ENCODE measurements around the gene VPS18. TPM values are rescaled to one million over a fixed set of nuclear protein-coding genes. Genes with fewer than 3 reads are reported as not detected.
A peak's percentile ranks its signal among the peaks of the same experiment; 100 is the strongest.

VPS18 gene, protein sequence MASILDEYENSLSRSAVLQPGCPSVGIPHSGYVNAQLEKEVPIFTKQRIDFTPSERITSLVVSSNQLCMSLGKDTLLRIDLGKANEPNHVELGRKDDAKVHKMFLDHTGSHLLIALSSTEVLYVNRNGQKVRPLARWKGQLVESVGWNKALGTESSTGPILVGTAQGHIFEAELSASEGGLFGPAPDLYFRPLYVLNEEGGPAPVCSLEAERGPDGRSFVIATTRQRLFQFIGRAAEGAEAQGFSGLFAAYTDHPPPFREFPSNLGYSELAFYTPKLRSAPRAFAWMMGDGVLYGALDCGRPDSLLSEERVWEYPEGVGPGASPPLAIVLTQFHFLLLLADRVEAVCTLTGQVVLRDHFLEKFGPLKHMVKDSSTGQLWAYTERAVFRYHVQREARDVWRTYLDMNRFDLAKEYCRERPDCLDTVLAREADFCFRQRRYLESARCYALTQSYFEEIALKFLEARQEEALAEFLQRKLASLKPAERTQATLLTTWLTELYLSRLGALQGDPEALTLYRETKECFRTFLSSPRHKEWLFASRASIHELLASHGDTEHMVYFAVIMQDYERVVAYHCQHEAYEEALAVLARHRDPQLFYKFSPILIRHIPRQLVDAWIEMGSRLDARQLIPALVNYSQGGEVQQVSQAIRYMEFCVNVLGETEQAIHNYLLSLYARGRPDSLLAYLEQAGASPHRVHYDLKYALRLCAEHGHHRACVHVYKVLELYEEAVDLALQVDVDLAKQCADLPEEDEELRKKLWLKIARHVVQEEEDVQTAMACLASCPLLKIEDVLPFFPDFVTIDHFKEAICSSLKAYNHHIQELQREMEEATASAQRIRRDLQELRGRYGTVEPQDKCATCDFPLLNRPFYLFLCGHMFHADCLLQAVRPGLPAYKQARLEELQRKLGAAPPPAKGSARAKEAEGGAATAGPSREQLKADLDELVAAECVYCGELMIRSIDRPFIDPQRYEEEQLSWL
- 85.6 and 88.6 TPM in 2 replicates for total RNA-seq (2014; rRNA removed; shearing (Covaris generic))
- 52.0 and 53.3 TPM in 2 replicates for polyA plus RNA-seq (2015; cell fraction: cytosol; rRNA removed)
- polyA plus RNA-seq (2015; cell fraction: nucleus; rRNA removed) = 23.0 and 23.6 TPM in 2 replicates

DNA sequence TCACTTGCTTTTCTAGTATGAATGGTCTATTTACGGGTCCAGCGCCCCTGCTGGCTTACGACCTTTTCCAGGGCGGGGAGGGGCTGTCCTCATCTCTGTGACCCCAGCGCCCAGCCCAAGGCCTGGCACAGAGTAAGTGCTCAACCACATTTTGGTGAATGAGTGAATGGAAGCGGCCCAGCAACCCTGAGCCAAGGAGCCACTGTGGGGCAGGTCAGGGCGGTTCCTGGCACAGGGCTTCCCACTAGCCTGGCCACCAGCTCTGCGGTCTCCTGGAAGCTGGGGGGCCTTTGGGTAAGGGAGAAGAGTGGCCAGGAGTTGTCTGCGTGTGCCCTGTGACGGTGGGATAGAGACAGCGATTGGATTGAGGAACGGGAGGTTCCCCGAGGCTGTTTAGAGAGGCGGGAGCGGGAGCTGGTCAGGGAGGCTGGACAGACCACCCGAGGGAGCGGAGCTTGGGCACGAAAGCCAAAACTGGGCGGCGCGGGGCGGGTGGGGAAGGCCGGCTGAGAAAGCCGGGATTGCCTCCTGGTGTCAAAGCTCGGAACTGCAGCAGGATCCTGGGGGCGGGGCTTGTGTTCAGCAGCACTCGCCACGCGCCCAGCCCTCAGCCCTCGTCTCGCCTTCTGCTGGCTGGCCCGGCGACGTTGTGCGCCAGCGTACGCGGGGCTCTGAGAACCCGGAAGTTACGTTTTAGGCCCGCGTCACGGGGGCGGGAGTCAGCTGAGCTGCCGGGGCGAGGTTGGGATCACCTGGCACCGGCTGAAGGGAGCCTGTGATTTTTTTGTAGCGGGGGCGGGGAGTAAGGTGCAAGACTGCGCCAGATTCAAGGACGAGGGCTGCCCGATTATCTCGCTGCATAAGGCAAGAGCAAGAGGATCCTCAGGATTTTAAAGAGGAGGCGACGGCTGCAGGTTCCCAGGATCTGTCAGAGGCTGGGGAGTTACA lies at the start of gene VPS18:
Gene VPS18, plus strand, starts transcription at position 718 of the 948 bp plus-strand sequence. CDS start 319 bp downstream, outside the sequence.
- peak; percentile 96 for DNase-seq (ENCODE audit: low read depth, low spot score)
- in situ Hi-C loops (cut with HindIII; ENCODE audit: low pct_unique_long_range_greater_than_20kb, low sequenced_read_pairs) = no loop called here

DNA sequence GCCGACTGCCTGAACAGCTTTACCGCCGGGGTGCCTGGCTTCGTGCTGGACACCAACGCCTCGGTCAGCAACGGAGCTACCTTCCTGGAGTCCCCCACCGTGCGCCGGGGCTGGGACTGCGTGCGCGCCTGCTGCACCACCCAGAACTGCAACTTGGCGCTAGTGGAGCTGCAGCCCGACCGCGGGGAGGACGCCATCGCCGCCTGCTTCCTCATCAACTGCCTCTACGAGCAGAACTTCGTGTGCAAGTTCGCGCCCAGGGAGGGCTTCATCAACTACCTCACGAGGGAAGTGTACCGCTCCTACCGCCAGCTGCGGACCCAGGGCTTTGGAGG lies 49.6 kb upstream of the VPS18 start:
- in situ Hi-C loops (cut with HindIII; ENCODE audit: low pct_unique_long_range_greater_than_20kb, low sequenced_read_pairs) = no loop called here
- no peak for DNase-seq (ENCODE audit: low read depth, low spot score)

DNA sequence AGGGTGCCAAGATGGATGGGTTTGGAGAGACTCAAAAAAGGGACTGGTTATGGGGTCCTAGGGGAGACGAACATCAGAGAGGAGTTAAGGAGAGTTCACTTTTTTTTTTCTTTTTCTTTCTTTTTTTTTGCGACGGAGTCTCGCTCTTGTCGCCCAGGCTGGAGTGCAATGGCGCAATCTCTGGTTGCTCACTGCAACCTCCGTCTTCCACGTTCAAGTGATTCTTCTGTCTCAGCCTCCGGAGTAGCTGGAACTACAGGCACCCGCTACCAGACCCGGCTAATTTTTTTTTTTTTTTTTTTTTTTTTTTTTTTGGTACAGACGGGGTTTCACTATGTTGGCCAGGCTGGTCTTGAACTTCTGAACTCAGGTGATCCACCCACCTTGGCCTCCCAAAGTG lies 49.2 kb upstream of the VPS18 start:
- DNase-seq (ENCODE audit: low read depth, low spot score) = no peak
- in situ Hi-C loops (cut with HindIII; ENCODE audit: low pct_unique_long_range_greater_than_20kb, low sequenced_read_pairs) = no loop called here

DNA sequence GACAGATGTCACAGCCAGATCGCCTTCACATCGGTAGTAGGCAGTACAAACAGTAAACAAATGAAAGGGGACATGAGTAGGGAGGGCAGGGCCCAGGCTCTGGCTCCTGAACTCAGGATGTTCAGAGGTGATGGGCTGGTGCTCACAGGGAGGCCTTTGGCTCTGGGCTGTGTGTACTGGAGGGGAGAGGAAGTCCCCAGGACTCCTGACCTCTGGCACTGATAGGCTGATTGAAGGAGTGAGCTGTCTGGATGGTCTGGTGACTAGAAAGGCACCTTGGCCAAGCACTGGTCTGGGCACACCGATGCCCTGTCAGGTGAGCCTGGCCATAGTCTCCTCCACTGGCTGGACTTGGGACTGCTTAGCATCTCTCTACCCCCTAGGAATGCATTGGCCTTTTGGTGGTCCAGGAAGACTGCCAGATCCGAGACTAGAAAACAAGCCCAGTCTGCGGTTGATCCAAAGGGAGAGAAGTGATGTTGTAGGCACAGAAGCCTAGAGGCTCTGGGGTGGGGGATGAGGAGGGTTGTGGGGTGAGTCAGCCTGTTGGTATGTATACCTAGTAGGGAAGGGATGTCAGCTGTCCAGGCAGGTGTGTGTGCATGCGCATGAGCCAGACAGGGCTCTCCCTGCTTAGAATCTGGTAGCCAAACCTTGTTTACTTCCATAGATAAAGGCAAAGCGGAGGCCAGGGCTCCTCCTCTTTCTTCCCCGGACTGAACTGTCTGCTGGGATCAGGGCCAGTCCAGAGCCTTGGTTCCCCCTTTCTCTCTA lies 48.6 kb upstream of the VPS18 start:
- no peak for DNase-seq (ENCODE audit: low read depth, low spot score)
- in situ Hi-C loops (cut with HindIII; ENCODE audit: low pct_unique_long_range_greater_than_20kb, low sequenced_read_pairs) = no loop called here

DNA sequence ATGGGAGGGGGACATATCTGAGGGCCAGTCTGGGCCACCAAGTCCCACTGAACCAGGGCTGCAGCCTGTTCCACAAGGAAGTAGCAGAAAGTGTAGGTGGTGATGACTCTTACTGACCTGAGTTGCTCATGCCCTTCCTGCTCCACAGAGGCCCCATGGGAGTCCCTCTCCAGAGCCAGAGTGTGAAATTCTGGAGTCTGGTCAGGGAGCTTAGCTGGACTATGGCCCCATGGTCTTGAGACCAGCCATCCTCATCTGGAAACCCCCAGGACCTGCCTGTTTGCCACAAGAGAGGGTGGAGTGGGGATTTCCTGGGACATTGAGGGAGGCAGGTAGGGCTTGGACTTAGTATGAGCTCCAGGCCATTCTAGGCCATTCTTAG lies 47.4 kb upstream of the VPS18 start:
- in situ Hi-C loops (cut with HindIII; ENCODE audit: low pct_unique_long_range_greater_than_20kb, low sequenced_read_pairs) = no loop called here
- no peak for DNase-seq (ENCODE audit: low read depth, low spot score)

DNA sequence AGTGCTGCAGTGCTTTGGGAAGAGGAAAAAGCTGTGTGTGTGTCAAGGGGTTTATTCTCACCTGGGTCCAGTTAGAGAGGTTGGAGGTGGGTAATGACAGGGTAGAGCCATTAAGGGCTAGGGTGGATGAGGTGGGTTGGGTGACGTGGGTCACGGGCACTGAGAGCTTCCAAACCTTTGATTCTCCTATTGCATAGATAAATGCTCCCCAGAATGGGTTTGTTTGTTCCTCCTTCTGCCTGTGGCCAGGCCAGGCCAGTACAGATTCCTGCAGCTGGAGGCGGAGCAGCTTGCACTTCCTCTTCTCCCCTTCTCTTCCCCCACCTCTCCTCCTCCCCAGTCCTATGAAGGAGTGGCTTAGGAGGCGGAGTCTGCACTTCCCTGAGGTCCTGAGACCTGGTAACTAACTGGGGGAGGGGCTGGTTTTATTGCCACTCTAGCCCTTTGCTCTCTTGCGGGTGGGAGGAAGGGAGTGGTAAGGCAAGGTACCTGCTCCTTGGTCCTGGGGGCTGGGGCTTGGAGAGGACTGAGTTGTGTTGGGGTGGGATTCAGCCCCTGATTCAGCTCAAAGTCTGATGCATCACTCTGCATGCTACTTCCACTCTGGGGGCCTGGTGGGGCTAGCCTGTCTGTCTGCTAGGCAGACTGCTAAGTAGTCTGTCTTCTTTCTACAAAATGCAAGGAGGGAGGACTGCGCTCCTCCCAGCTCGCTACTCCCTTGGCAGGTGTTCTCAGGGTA lies 46.9 kb upstream of the VPS18 start:
- DNase-seq (ENCODE audit: low read depth, low spot score) = peak; percentile 73
- in situ Hi-C loops (cut with HindIII; ENCODE audit: low pct_unique_long_range_greater_than_20kb, low sequenced_read_pairs) = no loop called here

DNA sequence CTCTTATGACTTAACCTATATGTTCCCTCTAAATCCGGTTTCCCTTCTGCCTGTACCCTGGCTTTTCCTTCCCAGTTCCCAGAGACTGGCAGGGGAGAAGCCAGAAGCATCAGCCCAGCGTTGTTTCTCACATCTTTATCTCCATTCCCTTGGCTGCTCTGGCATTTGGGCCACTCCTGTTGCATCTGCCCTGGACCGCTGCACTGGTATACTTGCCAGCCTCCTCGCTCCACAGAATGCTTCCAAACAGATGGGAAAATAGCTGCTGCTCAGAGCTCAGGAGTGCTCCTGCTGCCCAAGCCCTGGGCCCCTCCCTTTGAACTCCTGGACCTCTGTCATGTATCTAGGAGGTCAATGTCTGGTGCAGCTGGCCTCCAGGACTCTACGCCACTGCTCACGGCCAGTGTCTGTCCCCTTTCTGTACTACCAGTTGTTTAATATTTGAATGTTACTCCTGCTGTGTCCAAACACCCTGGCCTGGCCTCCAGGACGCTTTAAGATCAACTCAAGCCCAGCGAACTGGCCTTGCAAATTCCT lies 43.6 kb upstream of the VPS18 start:
- DNase-seq (ENCODE audit: low read depth, low spot score) = no peak
- in situ Hi-C loops (cut with HindIII; ENCODE audit: low pct_unique_long_range_greater_than_20kb, low sequenced_read_pairs) = no loop called here

DNA sequence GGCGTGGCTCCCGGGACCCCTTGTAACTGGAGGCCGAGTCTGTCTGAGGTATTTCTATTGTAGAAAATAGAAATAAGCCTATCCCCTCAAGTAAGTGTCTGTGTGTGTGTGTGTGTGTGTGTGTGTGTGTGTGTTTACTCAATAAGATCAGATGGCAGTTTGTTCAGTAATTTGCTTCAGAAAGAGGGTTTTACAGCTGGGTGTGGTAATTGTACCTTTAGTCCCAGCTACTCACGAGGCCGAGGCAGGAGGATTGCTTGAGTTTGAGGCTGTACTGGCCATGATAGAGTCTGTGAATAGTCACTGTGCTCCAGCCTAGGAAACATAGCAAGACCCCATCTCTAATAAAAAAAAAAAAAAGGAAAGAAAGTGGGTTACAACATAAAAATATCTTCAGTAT lies 41.7 kb upstream of the VPS18 start:
- in situ Hi-C loops (cut with HindIII; ENCODE audit: low pct_unique_long_range_greater_than_20kb, low sequenced_read_pairs) = no loop called here
- no peak for DNase-seq (ENCODE audit: low read depth, low spot score)

DNA sequence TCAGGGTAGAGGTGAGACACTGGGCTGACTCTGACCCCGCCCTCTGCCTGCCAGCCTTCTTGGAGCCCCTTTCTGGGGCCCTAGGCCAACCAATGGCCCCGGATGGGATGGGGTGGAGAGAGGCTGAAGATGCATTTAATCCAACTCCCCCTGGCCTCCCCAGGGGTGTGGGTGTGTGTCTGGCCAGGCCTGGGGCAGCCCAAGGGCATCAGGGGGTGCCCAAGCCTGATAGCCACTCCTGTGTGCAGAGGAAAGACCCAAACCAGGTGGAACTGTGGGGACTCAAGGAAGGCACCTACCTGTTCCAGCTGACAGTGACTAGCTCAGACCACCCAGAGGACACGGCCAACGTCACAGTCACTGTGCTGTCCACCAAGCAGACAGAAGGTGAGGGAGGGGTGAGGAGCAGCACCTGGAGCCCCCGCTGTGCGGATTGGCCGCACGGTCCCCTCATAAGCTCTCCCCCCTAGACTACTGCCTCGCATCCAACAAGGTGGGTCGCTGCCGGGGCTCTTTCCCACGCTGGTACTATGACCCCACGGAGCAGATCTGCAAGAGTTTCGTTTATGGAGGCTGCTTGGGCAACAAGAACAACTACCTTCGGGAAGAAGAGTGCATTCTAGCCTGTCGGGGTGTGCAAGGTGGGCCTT lies 40.9 kb upstream of the VPS18 start:
- in situ Hi-C loops (cut with HindIII; ENCODE audit: low pct_unique_long_range_greater_than_20kb, low sequenced_read_pairs) = no loop called here
- DNase-seq (ENCODE audit: low read depth, low spot score) = no peak

DNA sequence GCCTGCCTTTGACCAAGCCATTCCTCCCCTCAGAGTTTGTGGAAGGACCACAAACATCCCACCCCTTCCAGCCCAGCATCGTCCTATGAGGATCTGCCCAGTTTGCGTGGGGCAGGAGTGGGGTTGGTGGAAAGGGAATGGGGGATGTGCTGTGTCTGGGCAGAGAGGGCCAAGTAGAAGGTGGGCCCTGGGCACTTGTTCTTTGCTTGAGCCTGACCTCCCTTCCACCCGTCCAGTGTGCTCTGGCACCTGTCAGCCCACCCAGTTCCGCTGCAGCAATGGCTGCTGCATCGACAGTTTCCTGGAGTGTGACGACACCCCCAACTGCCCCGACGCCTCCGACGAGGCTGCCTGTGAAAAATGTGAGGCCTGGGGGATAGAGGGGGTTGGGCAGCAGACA lies 40.1 kb upstream of the VPS18 start:
- in situ Hi-C loops (cut with HindIII; ENCODE audit: low pct_unique_long_range_greater_than_20kb, low sequenced_read_pairs) = no loop called here
- DNase-seq (ENCODE audit: low read depth, low spot score) = no peak

DNA sequence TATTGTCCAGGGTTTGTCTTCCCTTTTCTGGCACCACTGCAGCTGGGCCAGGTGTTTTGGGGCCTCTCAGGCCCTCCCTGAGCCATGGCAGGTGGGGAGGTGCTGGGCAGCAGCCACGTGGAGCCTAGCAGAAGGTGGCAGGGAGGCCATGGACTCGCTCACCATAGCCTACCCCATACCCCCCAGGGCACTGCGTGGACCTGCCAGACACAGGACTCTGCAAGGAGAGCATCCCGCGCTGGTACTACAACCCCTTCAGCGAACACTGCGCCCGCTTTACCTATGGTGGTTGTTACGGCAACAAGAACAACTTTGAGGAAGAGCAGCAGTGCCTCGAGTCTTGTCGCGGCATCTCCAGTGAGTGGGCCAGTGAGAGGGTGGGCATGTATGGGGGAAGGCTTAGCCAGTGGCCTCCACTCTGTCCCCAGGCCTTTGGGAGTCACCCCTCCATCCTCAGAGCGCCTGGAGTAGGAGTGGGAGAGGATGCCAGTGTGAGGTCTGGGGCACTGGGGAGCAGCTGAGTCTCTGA lies 38.5 kb upstream of the VPS18 start:
- DNase-seq (ENCODE audit: low read depth, low spot score) = no peak
- in situ Hi-C loops (cut with HindIII; ENCODE audit: low pct_unique_long_range_greater_than_20kb, low sequenced_read_pairs) = no loop called here

DNA sequence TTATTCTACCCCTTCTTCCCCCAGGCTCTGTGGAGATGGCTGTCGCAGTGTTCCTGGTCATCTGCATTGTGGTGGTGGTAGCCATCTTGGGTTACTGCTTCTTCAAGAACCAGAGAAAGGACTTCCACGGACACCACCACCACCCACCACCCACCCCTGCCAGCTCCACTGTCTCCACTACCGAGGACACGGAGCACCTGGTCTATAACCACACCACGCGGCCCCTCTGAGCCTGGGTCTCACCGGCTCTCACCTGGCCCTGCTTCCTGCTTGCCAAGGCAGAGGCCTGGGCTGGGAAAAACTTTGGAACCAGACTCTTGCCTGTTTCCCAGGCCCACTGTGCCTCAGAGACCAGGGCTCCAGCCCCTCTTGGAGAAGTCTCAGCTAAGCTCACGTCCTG lies 37.5 kb upstream of the VPS18 start:
- in situ Hi-C loops (cut with HindIII; ENCODE audit: low pct_unique_long_range_greater_than_20kb, low sequenced_read_pairs) = no loop called here
- DNase-seq (ENCODE audit: low read depth, low spot score) = no peak

DNA sequence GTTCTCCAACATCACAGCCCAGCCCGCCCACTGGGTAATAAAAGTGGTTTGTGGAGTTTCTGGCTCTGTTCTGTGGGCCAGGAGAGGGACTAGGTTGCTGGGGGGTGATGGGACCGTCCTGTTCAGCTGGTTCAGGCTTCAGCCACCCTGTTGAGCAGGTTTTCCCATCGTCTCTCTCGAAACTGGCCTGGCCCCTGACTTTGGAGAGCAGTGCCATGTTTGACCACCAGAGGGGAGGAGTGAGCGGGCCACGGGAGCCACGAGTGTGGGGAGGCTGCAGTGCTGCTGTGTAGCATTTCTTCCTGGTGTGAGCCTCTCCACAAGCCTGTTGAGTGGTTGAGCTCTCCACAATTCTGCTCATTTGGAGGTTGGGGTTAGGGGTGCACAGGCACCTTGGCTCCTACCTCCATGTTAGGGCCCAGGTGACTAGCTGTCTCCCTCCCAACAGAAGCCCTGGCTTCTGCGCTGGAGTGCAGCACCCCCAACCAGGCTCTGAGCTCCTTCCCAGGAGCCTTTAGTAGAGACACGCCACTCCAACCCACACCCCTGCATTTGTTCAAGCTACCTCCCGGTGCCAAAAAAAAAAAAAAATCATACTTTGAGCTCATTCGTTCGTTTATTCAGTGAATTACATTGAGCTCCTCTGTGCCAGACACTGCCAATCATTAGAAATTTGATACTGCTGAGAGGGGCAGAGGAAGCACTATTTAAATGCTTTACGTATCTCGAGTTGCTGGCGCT lies 36.5 kb upstream of the VPS18 start:
- DNase-seq (ENCODE audit: low read depth, low spot score) = peak; percentile 82
- in situ Hi-C loops (cut with HindIII; ENCODE audit: low pct_unique_long_range_greater_than_20kb, low sequenced_read_pairs) = no loop called here

DNA sequence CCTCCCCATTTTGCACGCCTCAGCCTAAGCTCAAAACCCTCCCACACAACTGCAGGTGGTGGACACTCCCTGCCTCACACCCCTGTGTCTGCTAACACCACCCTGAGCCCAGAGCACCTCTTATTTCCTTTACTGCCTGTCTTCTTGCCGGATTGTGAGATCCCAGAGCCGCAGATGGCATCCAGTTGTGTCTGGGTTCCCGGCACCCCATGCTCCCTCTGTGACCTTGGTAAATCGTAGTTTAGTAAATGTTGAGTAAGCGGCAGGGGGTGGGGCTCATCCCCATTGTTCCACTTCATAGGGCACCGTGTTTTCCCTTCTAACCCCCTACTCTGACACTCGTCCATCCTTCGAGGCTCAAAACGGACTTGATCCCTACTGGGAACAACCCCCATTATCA lies 35.5 kb upstream of the VPS18 start:
- in situ Hi-C loops (cut with HindIII; ENCODE audit: low pct_unique_long_range_greater_than_20kb, low sequenced_read_pairs) = no loop called here
- no peak for DNase-seq (ENCODE audit: low read depth, low spot score)
